Measurements from ENCODE around the gene DOCK9. TPM values are rescaled to one million over a fixed set of nuclear protein-coding genes. Genes with fewer than 3 reads are reported as not detected.
"Not testable (repeated sequence)": the region's sequence is repeated elsewhere in the genome, so short reads cannot be mapped to it uniquely, and the experiment has no call there.

The DOCK9 gene
- total RNA-seq, 1 experiment from 2014 or later = 30.5 TPM

DNA sequence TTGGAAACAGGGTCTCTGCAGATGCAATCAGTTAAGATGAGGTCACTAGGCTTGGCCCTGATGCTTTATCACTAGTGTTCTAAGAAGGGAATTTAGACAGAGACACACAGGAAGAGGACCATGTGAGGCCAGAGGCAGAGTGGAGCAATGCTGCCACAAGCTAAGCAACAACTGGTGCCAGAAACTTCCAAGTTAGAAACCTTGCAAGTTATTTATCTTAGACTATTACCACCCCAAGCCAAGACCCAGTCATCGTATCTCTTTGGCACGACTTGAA, 81.1 kb downstream of the DOCK9 start:
- no peak overlapping the region for H3K27ac ChIP-seq (ENCODE audit: low read length)
- TF ChIP-seq, protein P1, sequence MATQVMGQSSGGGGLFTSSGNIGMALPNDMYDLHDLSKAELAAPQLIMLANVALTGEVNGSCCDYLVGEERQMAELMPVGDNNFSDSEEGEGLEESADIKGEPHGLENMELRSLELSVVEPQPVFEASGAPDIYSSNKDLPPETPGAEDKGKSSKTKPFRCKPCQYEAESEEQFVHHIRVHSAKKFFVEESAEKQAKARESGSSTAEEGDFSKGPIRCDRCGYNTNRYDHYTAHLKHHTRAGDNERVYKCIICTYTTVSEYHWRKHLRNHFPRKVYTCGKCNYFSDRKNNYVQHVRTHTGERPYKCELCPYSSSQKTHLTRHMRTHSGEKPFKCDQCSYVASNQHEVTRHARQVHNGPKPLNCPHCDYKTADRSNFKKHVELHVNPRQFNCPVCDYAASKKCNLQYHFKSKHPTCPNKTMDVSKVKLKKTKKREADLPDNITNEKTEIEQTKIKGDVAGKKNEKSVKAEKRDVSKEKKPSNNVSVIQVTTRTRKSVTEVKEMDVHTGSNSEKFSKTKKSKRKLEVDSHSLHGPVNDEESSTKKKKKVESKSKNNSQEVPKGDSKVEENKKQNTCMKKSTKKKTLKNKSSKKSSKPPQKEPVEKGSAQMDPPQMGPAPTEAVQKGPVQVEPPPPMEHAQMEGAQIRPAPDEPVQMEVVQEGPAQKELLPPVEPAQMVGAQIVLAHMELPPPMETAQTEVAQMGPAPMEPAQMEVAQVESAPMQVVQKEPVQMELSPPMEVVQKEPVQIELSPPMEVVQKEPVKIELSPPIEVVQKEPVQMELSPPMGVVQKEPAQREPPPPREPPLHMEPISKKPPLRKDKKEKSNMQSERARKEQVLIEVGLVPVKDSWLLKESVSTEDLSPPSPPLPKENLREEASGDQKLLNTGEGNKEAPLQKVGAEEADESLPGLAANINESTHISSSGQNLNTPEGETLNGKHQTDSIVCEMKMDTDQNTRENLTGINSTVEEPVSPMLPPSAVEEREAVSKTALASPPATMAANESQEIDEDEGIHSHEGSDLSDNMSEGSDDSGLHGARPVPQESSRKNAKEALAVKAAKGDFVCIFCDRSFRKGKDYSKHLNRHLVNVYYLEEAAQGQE (IDR thresholded peaks at IDR 0.05; ENCODE audit: insufficient read depth in 1 of 2, low read depth in 2 of 2, low read length in 1 of 2) = no peak
- no peak for TF ChIP-seq POLR2AphosphoS5 (IDR thresholded peaks at IDR 0.05; ENCODE audit: low read depth, low read length)
- TF ChIP-seq TCF7L2 (IDR thresholded peaks at IDR 0.05; ENCODE audit: low read depth, low read length) = no peak
- TF ChIP-seq, protein P2, sequence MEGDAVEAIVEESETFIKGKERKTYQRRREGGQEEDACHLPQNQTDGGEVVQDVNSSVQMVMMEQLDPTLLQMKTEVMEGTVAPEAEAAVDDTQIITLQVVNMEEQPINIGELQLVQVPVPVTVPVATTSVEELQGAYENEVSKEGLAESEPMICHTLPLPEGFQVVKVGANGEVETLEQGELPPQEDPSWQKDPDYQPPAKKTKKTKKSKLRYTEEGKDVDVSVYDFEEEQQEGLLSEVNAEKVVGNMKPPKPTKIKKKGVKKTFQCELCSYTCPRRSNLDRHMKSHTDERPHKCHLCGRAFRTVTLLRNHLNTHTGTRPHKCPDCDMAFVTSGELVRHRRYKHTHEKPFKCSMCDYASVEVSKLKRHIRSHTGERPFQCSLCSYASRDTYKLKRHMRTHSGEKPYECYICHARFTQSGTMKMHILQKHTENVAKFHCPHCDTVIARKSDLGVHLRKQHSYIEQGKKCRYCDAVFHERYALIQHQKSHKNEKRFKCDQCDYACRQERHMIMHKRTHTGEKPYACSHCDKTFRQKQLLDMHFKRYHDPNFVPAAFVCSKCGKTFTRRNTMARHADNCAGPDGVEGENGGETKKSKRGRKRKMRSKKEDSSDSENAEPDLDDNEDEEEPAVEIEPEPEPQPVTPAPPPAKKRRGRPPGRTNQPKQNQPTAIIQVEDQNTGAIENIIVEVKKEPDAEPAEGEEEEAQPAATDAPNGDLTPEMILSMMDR (IDR thresholded peaks at IDR 0.05) = no peak
- no peak for TF ChIP-seq SIN3A (IDR thresholded peaks at IDR 0.05; ENCODE audit: borderline replicate concordance, insufficient read depth, low read depth, low read length)
- DNase-seq (ENCODE audit: low read depth, low spot score) (no peak), ATAC-seq (no peak)
- intact Hi-C loops (cut with micrococcal nuclease; ENCODE audit: unreplicated experiment) = no loop called here
- in situ Hi-C loops (cut with HindIII; ENCODE audit: low pct_unique_long_range_greater_than_20kb, low sequenced_read_pairs) = no loop called here
- H3K4me3 ChIP-seq (ENCODE audit: low read depth in 2 of 2, low read length in 2 of 2) = no peak overlapping the region
- no peaks in the 10 kb centered on the region for H3K27me3 ChIP-seq (ENCODE audit: control insufficient read depth, insufficient read depth, low read length)
- no peaks in the 10 kb centered on the region for H3K9me3 ChIP-seq (ENCODE audit: control insufficient read depth, insufficient read depth, low read depth, low read length)
- no peaks in the 10 kb centered on the region for H3K36me3 ChIP-seq (ENCODE audit: control insufficient read depth, insufficient read depth, low read length)
- CTCF ChIA-PET = no interaction called here
- POLR2A ChIA-PET = no interaction called here
- no TSS peak for BruUV-seq (replicated peaks)
- H3K4me1 ChIP-seq (ENCODE audit: control insufficient read depth, insufficient read depth, low read length) = no peaks in the 10 kb centered on the region

DNA sequence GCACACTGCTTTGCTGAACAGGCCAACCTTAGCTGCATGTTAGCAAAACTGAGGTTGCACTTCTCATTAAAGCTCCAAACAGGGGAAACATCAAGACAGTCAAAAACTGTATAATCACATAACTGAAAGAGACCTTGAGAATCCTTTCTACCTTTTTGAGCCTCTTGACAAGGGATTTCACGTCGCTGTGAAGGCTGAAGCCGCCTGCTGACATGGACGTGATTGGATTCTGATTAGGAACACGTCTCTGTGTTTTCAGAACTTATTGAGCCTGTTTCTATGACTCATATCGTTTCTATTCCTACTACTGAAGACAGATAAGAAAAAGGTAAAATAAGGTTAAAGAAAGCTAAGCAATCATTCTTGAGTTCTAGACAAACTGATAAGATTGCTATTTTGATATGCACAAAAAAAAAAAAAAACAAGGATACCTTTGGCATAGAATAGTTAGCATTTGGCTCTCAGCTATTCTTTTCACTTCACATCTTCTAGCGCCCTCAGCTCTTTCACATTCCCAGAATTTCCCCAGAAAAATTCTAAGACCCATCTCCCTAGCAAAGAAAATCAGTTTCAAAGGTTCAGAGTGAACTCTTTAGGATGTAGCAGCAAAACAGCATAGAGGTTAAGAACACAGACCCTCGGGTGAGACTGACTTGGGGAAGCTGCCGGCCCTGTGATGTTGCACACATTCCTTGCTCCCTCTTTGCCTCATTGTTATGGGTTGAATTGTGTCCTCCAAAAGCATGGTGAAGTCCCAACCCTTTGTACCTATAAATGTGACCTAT, 81.6 kb downstream of the DOCK9 start:
- no peaks in the 10 kb centered on the region for H3K9me3 ChIP-seq (ENCODE audit: control insufficient read depth, insufficient read depth, low read depth, low read length)
- ATAC-seq (no peak), DNase-seq (ENCODE audit: low read depth, low spot score) (no peak)
- in situ Hi-C loops (cut with HindIII; ENCODE audit: low pct_unique_long_range_greater_than_20kb, low sequenced_read_pairs) (no loop called here), intact Hi-C loops (cut with micrococcal nuclease; ENCODE audit: unreplicated experiment) (no loop called here)
- BruUV-seq (replicated peaks) = no TSS peak
- no peaks in the 10 kb centered on the region for H3K36me3 ChIP-seq (ENCODE audit: control insufficient read depth, insufficient read depth, low read length)
- H3K4me3 ChIP-seq (ENCODE audit: low read depth in 2 of 2, low read length in 2 of 2) = no peak overlapping the region
- no peak overlapping the region for H3K27ac ChIP-seq (ENCODE audit: low read length)
- POLR2A ChIA-PET = no interaction called here
- H3K27me3 ChIP-seq (ENCODE audit: control insufficient read depth, insufficient read depth, low read length) = no peaks in the 10 kb centered on the region
- CTCF ChIA-PET = no interaction called here
- TF ChIP-seq, protein P2 (IDR thresholded peaks at IDR 0.05) = no peak
- TF ChIP-seq SIN3A (IDR thresholded peaks at IDR 0.05; ENCODE audit: borderline replicate concordance, insufficient read depth, low read depth, low read length) (no peak), POLR2AphosphoS5 (IDR thresholded peaks at IDR 0.05; ENCODE audit: low read depth, low read length) (no peak), TCF7L2 (IDR thresholded peaks at IDR 0.05; ENCODE audit: low read depth, low read length) (no peak)
- TF ChIP-seq, protein P1 (IDR thresholded peaks at IDR 0.05; ENCODE audit: insufficient read depth in 1 of 2, low read depth in 2 of 2, low read length in 1 of 2) = no peak
- no peaks in the 10 kb centered on the region for H3K4me1 ChIP-seq (ENCODE audit: control insufficient read depth, insufficient read depth, low read length)

GRCh38 chr13:98894814-98895213, 83.0 kb downstream of the DOCK9 start:
- H3K4me3 ChIP-seq (ENCODE audit: low read depth in 2 of 2, low read length in 2 of 2); H3K36me3 ChIP-seq (ENCODE audit: control insufficient read depth, insufficient read depth, low read length); DNase-seq (ENCODE audit: low read depth, low spot score); ATAC-seq; POLR2A ChIA-PET; H3K27me3 ChIP-seq (ENCODE audit: control insufficient read depth, insufficient read depth, low read length); CTCF ChIA-PET; H3K4me1 ChIP-seq (ENCODE audit: control insufficient read depth, insufficient read depth, low read length); H3K9me3 ChIP-seq (ENCODE audit: control insufficient read depth, insufficient read depth, low read depth, low read length); BruUV-seq (replicated peaks); H3K27ac ChIP-seq (ENCODE audit: low read length); intact Hi-C loops (cut with micrococcal nuclease; ENCODE audit: unreplicated experiment); in situ Hi-C loops (cut with HindIII; ENCODE audit: low pct_unique_long_range_greater_than_20kb, low sequenced_read_pairs): not testable (repeated sequence)

Data from Panc1 (cell line).